ENCODE data around the gene GYPB. TPM values are rescaled to one million over a fixed set of nuclear protein-coding genes. Genes with fewer than 3 reads are reported as not detected.
"Not testable (repeated sequence)": the region's sequence is repeated elsewhere in the genome, so short reads cannot be mapped to it uniquely, and the experiment has no call there.

GYPB gene
- total RNA-seq, 2 experiments from 2014 or later: not detected

DNA sequence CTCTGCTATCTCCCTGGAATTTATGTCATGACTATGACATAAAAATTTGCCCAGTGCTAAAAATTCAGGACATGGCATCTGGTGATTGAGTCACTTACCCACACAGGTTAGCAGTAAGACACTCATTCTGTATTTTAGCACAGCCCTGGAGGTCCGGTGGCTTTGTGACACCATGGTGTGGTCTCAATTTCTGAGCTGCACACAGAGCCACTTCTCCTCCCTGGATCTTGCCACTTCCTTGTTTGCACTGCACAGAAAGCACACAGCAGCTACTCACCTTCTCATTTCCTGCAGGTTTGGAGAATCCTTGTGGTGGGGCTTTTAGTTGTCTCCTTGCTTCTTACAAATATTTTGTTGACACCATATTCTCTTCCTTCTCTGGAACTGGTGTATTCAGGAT lies 69.0 kb downstream of the GYPB start:
- POLR2A ChIA-PET, CTCF ChIA-PET: not testable (repeated sequence)

GRCh38 chr4:143947493-143947892 lies 71.7 kb downstream of the GYPB start:
- POLR2A ChIA-PET, CTCF ChIA-PET: not testable (repeated sequence)

Other genes starting within 250 kb of the GYPB start
- 1 to 10 TPM; 2.3 to 2.9 TPM for gene GYPE, start 113.8 kb downstream of the GYPB start, total RNA-seq
- gene GYPA, start 121.3 kb upstream of the GYPB start, total RNA-seq: not detected